ENCODE results near the gene CTNND2.

The CTNND2 gene

DNA sequence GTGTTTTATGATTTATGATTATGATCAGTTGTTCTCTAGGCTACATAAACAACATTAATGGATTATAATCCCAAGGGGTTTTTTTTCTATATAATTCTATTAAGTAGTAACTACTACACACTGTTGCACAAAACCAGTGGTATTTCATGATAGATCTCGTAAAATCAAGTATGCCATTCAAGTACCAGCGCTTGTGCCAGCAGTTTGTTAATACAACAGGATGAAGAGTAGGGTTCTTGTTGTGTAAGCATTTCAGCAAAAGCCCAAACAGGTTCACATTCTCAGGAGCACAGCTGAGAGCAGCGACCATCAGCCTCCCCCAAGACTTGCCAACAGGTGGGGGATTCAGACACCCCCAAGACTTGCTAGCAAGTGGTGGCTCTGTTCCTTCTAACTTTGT lies 88.8 kb downstream of the CTNND2 start:
- TF ChIP-seq, protein P1, sequence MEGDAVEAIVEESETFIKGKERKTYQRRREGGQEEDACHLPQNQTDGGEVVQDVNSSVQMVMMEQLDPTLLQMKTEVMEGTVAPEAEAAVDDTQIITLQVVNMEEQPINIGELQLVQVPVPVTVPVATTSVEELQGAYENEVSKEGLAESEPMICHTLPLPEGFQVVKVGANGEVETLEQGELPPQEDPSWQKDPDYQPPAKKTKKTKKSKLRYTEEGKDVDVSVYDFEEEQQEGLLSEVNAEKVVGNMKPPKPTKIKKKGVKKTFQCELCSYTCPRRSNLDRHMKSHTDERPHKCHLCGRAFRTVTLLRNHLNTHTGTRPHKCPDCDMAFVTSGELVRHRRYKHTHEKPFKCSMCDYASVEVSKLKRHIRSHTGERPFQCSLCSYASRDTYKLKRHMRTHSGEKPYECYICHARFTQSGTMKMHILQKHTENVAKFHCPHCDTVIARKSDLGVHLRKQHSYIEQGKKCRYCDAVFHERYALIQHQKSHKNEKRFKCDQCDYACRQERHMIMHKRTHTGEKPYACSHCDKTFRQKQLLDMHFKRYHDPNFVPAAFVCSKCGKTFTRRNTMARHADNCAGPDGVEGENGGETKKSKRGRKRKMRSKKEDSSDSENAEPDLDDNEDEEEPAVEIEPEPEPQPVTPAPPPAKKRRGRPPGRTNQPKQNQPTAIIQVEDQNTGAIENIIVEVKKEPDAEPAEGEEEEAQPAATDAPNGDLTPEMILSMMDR (IDR thresholded peaks at IDR 0.05; ENCODE audit: low read length, missing control alignments): no peak
- no peak for DNase-seq (ENCODE audit: low read depth)
- H3K4me3 ChIP-seq (replicated peaks; ENCODE audit: low read depth, low read length): no peak overlapping the region

DNA sequence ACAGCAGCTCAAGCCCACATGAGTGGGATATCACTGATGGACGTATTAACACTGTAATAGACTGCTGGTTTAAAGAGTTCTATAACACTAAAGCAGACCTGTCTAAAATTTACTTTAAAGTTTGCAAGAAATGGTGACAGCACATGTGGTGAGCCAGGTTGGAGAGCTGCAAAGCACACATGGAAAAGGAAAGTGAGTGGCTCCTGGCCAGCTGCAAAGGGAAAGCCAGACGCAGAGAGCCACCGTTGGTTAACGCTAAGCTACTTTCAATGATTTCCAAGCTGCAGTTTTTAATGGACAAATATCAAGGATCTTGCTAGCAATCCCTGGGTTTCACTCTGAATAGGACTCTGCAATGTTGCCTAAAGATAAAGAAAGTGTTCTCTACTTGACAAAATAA lies 89.9 kb downstream of the CTNND2 start:
- TF ChIP-seq, protein P1 (IDR thresholded peaks at IDR 0.05; ENCODE audit: low read length, missing control alignments): no peak
- DNase-seq (ENCODE audit: low read depth): no peak
- H3K4me3 ChIP-seq (replicated peaks; ENCODE audit: low read depth, low read length): no peak overlapping the region

DNA sequence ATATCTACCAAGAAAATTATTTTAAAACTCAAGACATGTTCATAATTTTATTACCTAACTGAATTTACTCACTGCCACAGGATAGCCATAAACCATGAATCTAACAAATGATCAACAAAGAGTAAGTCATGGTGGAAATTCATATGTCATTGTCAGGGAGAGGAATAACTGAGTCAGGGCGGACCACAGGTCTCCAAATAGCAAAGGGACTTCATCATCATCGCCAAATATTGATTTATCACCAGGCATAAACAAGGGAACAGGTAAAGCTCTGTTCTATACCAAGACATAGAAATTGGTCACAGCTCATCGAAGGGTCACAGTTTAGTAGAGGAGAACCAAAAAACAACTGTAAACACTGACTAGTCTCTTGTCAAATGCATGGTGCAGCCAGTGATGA lies 94.8 kb downstream of the CTNND2 start:
- no peak overlapping the region for H3K4me3 ChIP-seq (replicated peaks; ENCODE audit: low read depth, low read length)
- no peak for DNase-seq (ENCODE audit: low read depth)
- TF ChIP-seq, protein P1 (IDR thresholded peaks at IDR 0.05; ENCODE audit: low read length, missing control alignments): no peak

DNA sequence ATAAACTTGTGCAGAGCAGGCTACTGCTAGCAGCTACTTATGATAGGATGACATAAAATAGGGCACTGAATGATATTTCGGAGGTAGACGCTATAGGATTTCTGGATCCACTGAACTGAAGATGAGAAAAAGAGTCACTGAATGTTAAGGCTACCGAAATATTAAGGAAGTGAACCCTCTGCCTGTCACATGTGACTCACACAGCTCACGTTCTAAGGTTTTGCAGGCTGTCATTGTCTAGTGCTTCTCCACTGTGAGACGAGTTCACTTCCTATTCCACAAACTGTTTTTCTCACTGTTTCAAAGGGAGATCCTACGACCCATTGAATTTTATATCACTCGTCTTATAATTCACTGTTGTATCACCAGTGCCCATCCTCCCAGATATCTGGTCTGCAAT lies 100.8 kb downstream of the CTNND2 start:
- no peak for DNase-seq (ENCODE audit: low read depth)
- no peak overlapping the region for H3K4me3 ChIP-seq (replicated peaks; ENCODE audit: low read depth, low read length)
- TF ChIP-seq, protein P1 (IDR thresholded peaks at IDR 0.05; ENCODE audit: low read length, missing control alignments): no peak

DNA sequence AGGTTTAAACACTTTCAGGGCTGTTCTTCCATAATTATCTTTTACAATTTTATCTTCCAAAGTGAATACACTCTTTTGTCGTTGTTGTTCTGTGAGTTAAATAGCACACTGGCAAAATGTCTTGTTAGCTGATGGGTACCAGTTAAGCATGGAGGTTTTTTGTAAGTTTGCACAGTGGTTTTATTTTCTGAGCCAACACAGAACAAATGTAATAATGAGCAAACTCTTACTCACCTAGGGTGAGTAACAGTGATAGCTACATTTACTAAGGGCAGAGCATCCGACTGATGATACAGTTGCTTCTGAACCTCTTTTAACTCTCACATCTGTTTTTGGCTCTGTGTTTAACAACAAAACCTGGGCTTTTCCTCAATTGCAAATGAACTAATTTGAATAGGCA lies 103.2 kb downstream of the CTNND2 start:
- TF ChIP-seq, protein P1 (IDR thresholded peaks at IDR 0.05; ENCODE audit: low read length, missing control alignments): no peak
- H3K4me3 ChIP-seq (replicated peaks; ENCODE audit: low read depth, low read length): no peak overlapping the region
- no peak for DNase-seq (ENCODE audit: low read depth)

DNA sequence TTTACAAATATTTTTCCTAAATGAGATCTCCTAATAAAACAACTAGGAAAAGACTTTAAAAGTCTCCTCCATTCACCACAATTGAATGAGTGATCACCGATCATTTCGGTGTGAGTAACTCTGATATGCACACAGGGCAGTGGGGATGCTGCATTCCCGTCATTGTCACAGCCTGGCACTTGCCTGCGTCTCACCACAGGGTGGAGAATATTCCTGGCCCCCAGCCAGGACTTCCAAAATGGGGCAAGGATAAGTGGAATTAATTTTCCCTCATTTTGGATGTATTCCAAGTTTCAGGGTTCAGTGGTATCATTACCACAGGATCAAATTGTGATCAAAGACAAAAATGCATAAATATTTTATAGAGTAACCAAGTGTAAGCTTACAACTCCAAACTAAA lies 107.1 kb downstream of the CTNND2 start:
- TF ChIP-seq, protein P1 (IDR thresholded peaks at IDR 0.05; ENCODE audit: low read length, missing control alignments): no peak
- H3K4me3 ChIP-seq (replicated peaks; ENCODE audit: low read depth, low read length): no peak overlapping the region

DNA sequence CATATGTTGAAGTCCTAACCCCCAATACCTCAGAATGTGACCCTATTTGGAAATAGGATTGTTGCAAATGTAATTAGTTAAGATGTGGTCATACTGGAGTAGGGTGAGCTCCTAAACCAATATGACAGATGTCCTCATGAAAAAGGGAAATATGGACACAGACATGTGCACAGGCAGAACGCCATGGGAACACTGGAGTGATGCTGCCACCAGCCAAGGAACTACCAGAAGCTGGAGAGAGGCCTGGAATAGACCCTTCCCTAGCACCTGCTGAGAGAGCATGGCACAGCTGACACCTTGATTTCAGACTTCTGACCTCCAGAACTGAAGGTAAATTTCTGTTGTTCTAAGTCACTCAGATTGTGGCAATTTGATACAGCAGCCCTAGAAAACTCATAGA lies 110.8 kb downstream of the CTNND2 start:
- H3K4me3 ChIP-seq (replicated peaks; ENCODE audit: low read depth, low read length): no peak overlapping the region
- DNase-seq (ENCODE audit: low read depth): no peak
- TF ChIP-seq, protein P1 (IDR thresholded peaks at IDR 0.05; ENCODE audit: low read length, missing control alignments): no peak

More for the DNA sequence above, 107.1 kb downstream of the CTNND2 start:
- no peak for DNase-seq (ENCODE audit: low read depth)
